Measurements from ENCODE around the gene PLB1. TPM values are rescaled to one million over a fixed set of nuclear protein-coding genes. Genes with fewer than 3 reads are reported as not detected.

Gene PLB1, protein sequence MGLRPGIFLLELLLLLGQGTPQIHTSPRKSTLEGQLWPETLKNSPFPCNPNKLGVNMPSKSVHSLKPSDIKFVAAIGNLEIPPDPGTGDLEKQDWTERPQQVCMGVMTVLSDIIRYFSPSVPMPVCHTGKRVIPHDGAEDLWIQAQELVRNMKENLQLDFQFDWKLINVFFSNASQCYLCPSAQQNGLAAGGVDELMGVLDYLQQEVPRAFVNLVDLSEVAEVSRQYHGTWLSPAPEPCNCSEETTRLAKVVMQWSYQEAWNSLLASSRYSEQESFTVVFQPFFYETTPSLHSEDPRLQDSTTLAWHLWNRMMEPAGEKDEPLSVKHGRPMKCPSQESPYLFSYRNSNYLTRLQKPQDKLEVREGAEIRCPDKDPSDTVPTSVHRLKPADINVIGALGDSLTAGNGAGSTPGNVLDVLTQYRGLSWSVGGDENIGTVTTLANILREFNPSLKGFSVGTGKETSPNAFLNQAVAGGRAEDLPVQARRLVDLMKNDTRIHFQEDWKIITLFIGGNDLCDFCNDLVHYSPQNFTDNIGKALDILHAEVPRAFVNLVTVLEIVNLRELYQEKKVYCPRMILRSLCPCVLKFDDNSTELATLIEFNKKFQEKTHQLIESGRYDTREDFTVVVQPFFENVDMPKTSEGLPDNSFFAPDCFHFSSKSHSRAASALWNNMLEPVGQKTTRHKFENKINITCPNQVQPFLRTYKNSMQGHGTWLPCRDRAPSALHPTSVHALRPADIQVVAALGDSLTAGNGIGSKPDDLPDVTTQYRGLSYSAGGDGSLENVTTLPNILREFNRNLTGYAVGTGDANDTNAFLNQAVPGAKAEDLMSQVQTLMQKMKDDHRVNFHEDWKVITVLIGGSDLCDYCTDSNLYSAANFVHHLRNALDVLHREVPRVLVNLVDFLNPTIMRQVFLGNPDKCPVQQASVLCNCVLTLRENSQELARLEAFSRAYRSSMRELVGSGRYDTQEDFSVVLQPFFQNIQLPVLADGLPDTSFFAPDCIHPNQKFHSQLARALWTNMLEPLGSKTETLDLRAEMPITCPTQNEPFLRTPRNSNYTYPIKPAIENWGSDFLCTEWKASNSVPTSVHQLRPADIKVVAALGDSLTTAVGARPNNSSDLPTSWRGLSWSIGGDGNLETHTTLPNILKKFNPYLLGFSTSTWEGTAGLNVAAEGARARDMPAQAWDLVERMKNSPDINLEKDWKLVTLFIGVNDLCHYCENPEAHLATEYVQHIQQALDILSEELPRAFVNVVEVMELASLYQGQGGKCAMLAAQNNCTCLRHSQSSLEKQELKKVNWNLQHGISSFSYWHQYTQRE (N-terminal part only)
- 7.2 TPM for total RNA-seq

DNA sequence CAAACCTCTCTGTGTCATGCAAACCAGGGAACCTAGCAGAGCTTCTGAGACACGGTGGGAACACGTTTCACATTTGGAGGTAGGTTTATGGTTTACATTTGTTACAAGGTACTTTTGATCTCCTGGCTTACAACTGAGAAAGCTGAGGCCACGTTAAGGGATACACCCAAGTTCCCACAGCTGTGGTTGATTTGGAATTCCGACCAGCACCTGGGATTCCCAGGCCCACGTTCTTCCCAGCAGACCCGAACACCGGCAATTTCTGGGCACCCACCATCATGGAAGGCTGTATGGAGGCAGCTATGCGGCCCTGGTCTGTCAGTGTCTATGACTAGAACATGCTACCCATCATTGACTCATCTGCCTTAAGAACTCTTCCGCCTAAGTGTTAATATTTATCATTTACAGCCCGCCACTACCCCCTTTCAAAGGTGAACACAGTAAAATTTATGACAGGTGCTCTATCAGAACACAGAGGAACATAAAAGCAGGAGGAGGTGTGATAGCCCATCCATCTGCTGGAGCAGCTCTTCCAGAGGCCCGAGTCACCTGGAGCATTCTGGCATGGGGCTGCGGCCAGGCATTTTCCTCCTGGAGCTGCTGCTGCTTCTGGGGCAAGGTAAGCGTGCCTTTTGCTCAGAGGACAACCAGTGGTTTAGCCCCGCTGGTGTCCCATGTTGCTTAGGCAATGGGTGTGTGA, at the start of gene PLB1:
PLB1 (plus strand) TSS at position 510 of the 700 bp plus-strand sequence; CDS start at position 565, 55 bp downstream.
- DNase-seq (ENCODE audit: low spot score): no peak

DNA sequence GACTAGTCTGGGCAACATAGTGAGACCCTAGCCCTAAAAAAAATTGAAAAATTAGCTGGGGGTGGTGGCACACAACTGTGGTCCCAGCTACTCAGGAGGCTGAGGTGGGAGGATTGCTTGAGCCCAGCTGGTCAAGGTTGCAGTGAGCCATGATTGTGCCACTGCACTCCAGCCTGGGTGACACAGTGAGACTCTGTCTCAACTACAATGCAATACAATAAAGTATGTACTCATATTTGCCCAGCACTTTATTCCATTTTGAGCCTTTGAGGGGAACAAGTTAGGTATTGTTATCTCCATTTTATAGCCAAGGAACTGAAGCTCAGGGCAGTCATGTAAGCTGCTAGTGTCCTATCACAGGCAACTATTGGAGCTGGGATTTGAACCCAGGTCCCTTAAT, 49.3 kb upstream of the PLB1 start:
- DNase-seq (ENCODE audit: low spot score): no peak

DNA sequence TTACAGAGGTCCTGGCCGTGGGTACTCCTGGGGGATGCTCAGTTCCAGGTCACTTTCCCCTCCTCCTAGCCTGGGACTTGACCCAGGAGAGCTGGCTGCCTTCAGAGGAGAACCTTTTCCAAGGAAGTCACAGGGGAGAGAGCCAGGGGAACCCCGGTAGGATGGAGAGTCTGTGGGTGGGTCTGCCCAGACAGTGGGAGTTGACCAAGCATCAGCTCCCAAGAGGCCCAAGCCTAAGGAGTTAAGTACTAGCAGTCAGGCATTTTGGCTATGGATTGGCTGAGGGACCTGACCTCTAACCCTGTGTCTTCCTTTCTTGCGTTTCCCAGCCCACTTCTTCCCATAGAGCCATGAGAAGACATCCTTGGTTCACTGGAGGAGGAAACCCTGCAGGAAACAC, 48.8 kb upstream of the PLB1 start:
- DNase-seq (ENCODE audit: low spot score): no peak

DNA sequence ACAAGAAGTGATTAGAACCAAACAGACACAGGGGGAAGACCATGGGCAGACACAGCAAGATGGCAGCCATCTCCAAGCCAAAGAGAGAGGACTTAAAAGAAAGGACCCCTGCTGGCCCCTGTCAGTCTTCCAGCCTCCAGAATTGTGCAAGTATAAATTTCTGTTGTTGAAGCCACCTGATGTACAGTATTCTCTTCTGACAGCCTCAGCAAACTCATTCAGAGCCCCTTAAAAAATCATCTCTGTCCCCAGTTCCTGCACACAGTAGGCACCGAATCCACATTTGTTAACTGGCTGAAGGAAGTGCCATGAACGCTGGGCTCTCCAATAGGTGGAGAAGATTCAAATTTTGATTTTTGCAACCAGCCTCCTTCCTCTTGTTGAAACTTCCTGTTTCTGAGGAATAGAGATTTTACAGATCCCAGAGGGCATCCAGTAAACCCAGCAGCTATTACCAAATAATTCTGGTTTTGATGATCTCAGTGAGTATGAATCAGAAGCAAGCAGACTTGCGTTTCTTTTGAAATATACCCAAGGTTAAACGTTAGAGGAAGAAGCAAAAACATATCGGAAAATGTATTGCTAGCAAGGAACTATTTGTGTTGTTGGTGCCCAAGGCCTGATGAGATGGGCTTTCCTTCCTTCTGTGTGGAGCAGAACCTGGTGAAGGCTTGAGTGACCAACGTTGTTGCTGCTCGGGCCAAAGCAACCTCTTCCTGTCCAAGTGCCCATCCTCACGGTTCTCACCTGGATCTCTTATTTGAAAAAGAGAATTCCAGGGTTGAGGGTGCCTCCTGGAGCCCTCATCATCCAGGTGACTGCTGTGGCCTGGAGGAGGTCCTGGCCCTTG, 47.7 kb upstream of the PLB1 start:
- no peak for DNase-seq (ENCODE audit: low spot score)

DNA sequence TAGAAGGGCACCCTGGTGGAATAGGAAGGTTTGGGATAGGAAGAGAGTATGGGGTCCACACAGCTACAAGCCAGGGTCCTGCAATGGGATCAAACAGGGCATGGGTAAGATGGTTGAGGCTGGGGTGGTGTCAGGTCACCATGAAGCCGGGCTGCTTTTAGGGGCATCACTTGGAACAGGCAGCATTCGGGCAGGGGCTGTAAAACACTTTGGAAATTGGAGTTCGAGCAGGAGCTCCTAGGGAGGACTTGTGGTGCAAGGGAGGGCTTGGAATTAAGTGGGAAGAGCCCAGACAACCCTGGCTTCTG, 47.1 kb upstream of the PLB1 start:
- no peak for DNase-seq (ENCODE audit: low spot score)

DNA sequence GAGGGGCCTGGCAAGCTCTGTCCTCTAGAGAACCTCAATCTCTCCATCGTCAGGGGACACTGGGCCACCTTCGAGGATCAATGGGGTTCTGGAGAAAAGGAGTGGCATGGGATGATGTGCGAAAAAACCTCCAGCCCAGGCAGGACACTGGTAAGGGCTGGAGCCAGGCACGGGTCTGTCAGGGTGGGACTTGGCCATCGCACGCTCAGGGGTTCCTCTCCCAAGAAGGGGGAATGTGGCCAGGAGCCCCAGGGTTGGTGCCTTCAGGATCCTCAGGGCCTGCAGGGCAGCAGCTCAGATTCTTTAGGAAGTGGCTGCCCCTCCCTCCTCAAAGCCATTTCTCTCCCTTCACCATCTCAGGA, 46.8 kb upstream of the PLB1 start:
- no peak for DNase-seq (ENCODE audit: low spot score)

DNA sequence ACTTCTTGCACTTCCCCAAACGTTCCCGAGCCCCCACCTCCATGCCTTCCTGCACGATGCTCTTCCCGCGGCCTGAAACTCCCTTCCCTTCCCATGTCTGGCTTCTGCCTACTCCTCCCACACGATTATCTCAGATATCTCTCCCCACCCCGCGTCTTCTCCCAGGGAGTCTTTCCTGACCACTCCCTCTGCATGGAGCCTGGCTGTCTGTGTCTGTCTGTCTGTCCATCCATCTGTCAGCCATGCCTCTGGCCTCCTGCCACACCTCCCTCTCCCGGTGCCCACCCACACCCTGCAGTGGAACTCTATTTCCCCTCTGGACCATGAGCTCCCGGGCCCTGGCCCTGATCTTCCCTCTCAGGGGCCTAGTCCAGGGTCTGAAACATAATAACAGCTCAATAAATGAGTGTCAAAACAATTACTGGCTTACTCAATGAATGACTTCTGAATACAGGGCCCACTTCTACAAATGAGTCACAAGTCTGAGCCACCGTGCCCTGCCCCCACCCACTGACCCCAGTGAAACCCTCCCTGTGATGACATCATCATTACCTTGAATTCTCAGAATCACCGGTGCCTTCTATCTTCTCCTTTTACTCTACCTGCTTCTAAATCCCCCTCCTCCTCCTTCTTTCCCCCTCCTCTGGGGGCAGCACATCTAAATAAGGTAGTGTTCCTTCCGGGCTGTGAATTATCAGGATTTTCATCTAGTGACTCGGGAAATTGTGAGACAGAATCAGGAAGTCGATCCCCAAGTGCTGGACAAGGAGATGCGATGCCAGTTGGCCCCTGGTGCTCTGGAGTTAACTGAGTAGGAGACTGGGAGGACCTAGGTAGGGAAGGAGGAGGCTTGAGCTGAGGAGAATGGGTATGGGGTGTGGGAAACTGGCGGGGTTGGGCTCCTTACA, 46.1 kb upstream of the PLB1 start:
- no peak for DNase-seq (ENCODE audit: low spot score)

DNA sequence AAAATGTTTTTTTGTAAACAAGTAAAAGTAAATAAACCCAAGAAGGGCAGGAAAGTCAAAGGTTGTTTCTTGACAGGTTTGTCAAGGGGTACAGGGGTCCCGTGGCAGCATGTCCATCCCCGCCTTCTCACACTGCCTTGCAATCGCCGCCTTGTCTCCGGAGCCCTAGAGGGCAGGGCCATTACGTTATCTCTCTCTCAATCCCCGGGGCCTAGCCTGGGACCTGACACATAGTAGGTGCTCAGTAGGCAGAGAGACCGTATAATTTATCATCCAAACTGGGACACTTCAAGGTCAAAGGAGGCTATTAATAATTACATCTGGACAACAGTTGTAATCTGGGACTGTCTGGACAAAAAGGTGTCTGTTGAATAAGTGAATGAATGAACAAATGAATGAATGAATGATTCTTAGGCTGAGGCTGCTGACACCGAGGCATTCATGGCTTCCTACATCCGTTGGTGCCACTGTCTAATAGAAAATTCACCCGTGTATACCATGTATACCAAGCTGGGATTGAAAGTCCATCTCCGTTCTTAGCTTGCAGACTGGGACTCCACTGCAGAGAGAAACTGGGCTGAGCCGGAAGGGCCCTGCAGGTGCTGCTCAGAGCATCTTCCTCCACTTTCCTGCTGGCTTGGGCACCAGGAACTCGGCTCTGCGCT, 44.8 kb upstream of the PLB1 start:
- no peak for DNase-seq (ENCODE audit: low spot score)

DNA sequence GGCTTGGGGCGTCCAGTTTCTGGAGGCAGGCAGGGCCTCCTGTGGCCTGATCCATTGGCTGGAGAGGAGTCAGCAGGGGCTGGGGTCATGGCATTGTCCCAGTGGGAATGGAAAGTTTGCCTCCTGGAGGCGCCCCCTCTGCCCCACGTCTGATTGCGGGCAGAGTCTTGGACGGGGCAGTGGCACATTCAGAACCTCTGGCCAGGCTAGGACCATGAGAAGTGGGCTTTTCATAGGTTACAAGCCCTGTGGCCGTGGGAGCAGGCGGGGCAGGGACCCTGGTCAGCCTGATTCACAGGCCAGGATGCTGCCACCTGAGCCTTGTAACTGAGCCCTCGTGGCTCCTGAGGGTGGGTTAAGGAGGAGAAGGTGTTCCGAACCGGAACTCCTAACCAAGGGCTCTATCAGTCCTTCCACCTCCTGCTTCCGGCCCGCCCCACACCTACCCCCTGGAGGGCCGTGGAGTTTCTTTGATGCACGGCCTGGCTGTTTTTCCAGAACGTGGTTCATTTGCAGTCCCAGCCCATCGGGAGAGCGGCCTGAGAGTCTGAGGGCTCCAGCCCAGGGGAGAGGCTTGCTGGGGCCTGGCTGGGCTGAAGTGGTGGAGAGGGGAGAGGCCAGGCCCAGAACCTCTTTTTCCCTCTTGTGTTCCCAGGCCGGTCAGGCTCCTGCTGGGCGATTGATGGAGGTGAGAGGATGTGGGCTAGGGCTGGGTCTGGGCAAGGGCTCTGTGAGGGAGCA, 43.9 kb upstream of the PLB1 start:
- no peak for DNase-seq (ENCODE audit: low spot score)

DNA sequence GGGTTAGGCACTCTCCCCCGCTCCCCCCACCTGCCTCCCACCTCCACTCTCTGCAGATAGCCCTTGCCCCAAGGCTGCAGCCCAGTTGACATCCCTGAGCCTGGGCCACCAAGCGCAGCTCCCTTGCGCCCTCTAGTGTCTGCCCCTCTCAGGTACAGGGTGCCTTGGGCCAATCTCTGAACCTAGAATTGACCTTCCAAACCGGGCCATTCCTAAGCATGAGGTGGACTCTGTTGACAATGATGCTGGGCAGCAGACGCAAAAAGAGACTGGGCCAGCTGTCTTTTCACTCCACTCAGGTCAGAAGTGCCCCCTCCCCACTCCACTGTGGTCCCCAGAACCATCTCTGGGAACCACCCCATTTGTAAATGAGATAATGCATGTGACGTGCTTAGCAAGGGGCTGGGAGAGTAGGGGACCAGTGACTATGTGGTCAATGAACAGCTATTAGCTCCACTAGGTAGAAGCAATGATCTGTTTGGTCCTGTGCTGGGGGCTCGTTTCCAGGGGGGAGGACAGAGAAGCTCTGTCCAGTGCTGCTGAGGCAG, 43.3 kb upstream of the PLB1 start:
- DNase-seq (ENCODE audit: low spot score): peak; percentile 73

DNA sequence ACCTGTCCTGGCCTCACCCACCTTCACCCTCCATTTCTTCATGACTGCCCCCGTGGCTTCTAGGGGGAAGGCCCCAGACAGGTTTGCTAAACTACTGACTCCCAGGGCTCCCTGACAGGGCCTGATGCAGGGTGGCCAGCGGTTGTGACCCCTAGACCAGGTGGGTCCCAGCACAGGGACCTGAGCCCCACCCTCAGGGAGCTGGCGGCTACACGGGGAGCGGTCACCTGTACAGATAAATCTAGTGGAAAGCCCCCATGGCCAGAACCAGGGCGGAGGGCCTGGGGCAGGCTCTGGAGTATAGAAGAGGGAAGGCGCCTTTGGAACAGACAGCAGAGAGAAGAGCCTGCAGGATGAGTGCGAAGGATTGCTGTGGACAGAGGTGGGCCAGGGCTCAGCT, 42.5 kb upstream of the PLB1 start:
- no peak for DNase-seq (ENCODE audit: low spot score)

DNA sequence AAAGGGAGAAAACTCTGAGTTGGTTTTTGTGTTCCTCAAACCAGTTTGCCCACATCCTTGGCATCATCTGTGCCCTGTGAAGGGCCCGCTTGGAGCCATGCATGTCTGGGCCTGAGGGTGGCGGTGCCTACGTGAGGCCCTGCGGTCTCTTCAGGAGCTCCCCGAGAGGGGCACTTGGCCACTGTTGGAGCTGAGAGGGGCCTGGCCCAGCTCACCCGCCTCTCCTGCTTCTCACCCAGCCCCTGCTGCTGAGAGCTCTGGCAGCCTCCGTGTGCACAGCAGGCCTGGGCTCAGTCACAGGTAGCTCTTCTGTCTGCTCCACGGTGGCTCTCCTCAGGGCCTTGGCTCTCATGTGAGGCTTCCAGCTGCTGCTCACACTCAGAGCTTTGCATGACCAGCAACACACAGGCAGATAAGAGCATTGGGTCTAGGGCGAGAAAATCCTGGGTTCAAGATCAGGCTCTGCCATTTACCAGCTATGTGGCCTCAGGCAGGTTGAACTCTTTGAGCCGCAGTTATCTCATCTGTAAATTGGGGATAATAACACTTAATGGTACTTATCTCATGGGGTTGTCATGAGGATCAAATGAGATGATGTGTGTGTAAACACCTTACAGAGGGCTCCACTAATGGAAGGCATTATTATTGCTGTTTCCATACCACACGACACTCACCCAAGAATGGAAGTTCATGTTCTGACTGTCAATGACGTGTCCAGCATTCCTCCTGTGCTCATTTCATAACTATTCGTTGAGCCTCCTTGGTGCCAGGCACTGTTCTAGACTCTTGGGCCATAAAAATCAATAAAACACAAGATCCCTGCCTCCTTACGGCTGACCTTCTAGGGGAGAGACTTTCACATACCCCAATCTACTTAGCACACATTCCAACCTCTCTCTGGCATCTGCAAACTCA, 41.6 kb upstream of the PLB1 start:
- no peak for DNase-seq (ENCODE audit: low spot score)

DNA sequence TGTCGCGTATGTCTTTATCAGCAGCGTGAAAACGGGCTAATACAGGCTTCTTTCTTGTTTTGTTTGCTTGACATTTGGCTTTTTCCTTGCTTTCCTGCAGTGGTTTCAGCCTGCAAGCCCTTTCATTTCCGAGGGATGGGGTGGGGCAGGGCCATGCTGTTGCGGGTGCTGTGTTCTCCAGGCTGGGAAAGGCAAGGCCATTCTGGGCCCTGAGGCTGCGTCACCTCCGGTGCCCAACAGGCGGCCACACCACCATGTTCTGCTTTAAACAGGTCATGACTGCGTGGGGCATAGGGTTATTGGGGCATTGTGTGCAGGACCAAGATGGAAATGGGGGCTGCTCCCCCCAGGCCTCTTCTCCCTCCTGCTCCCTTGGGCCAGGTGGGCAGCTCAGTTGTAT, 38.6 kb upstream of the PLB1 start:
- no peak for DNase-seq (ENCODE audit: low spot score)

DNA sequence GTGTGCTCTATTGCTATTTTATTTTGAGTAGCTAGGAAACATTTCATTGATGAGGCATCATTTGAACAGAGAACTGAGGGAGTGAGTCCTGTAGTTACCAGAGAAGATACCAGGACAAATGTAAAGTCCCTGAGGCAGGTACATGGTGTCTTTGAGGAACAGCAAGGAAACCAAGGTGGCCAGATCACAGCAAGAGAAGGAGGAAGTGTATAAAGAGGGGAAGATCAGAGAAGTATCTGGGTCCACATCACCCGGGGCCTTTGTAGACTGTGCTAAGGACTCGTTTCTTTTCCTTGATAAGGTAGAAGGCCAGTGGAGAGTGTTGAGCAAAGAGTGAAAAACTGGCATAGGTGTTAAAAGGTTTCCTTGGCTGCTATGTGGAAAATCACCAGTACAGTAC, 34.8 kb upstream of the PLB1 start:
- DNase-seq (ENCODE audit: low spot score): no peak

DNA sequence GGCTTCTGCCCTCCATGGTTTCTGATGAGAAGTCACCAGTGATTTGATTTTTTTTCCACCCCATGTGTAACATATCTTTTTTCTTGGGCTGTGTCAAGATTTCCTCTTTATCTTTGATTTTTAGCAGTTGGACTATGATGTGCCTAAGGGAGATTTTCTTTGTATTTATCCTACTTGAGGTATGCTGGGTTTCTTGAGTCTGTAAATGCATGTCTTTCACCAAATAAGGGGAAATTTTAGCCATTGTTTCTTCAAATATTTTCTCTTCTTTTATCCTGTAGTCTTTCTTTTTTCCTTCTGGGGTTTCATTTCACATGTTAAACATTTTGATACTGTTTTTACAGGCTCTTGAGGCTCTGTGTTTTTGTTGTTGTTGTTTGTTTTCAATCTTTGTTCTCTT, 33.7 kb upstream of the PLB1 start:
- DNase-seq (ENCODE audit: low spot score): no peak

DNA sequence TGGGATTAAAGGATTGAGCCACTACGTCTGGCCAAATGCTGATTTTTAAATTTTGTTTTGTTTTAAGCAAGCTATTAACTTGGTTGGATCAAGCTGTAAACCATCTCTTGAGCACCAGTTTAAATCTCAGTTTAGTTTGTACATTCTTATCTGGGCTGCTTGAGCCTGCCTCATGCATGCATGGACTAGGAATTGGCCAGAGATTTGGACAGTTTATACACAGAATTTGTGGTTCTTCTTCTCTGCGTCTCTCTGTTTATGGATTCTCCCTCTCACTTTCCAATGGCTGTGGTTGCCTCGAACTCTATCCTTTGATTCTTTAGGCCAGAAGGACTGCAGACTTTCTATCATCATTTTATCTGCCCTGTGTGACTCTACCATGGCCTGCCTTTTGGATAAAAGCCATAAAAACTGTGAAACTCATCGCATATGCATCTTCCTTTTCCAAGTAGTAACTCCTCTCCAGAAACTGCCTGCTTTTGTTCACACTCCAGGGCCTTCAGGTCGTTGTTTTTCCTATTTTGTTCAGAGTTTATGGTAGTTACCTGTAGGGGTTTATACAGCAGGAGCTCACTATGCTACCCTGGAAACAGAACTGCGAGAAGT, 32.5 kb upstream of the PLB1 start:
- DNase-seq (ENCODE audit: low spot score): no peak

DNA sequence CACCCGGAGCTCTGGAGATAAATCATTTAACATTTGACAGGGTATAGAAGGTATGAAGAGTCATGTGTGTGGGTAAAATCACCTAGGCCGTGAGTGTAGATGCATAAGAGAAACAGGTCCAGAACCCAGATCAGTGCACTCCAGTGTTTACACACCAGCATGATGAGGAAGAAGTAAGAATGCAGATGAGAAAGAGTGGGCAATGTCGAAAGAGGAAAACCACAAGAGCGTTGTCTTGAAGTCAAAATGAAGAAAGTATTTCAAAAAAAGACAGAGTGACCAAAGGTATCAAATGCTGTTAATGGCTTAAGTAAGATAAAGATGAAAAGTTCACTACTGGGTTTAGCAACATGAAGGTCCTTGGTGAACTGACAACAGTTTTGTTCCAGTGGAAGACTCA, 32.0 kb upstream of the PLB1 start:
- DNase-seq (ENCODE audit: low spot score): no peak

All from mucosa of gallbladder (tissue), 1 donor.